GM19351 (cell line): ENCODE results near the gene MFF.
"Not testable (repeated sequence)": the region's sequence is repeated elsewhere in the genome, so short reads cannot be mapped to it uniquely, and the experiment has no call there.

Experiments
- ATAC-seq: cut with Tn5 transposase; IDR thresholded peaks from one replicate; pipeline ENCODE4 v1.9.1; 2021; ENCODE audit warnings: mild to moderate bottlenecking, moderate library complexity; ENCODE audit not compliant: unreplicated experiment

The MFF gene

DNA sequence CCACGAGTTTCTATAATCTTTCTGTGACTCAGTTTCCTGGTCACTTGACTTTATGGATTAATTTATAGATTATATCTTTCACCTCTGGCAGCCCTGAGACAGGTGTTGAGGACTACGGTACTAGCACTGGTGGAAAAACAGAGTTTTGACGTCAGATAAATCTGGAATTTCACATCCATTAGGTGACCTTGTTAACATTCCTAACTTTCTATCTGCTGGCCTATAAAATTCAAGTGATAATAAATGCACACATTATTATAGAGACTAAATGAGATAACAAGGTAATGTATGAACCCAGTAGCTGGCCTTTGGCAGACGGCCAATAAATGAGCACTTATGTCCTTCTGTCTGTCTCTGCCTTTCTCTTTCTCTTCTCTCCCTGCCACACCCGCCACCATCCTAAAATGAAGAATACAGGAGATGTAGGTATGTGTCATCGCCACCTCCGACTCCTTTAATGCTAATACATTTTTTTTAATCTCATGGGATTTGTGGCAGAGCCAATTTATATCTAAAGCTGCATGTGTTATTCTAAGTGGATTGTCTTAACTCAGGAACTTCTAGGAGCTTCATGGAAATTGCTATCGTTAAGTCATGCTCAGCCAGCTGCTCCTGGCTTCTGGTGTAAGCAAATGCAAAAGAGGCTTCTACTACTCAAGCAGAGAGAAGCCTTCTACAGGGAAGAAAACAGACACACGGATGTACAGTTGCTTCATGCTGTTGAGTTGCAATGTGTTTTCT lies 51.8 kb downstream of the MFF start:
- ATAC-seq, result no peak

- ATAC-seq, result no peak
These were observed 52.7 kb downstream of the MFF start for GRCh38 chr2:227377467-227378351.

DNA sequence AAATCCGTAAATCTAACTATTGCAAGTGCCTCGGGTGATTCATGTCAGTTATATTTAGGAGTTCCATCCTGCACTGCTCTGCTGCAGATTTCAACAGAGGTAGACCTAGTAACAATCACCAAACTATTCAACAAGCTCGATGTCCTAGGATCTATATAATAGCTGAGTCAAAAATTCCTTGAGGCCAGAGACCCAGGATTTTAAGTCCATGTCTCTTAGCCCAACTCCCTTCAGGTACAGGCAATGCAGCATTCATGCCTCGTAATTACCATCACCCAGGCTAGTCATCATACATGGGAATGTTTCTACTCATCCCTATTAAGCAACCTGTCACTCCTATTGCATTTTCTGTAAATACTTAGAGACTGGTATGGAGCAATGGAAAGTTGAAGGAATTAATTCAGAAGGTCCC lies 53.3 kb downstream of the MFF start:
- no peak for ATAC-seq

DNA sequence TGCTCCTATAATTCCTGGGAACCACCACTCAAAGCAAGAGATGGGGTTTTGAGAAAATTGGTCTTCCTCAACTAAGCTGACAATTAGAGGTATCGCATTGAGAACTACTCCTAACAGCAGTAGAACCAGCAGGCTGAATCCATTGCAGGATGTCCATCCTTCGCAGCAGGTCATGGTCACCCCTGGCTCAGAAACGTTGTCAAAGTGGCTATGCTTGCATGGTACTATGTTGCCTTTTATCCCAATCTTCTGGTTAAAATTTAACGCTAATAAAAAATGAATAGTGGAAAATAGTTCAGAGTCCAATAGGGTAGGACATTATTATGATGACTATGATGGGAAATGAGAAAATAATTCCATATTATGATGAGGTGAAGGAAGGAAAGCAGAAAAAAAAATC lies 54.0 kb downstream of the MFF start, which contains the start of gene TM4SF20:
TM4SF20 (minus strand) TSS at position 212 of the 400 bp plus-strand sequence; CDS start at position 174, 38 bp downstream.
- ATAC-seq, result no peak

DNA sequence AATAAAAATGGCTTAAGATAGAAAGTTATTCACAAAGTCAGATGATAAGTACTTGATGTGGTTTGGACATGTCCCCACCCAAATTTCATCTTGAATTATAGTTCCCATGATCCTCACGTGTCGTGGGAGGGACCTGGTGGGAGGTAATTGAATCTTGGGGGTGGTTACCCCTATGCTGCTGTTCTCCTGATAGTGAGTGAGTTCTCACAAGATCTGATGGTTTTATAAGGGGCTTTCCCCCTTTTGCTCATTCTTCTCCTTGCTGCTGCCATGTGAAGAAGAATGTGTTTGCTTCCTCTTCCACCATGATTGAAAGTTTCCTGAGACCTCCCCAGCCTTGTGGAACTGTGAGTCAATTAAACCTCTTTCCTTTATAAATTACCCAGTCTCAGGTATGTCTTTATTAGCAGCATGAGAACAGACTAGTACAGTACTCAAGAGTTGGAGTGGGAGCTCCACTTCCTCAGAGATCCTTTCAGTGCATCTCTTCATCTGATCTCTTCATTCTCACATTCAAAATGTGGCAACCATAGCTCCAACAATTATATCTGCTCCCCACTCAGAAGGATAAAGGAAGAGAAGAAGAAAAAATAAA lies 57.3 kb downstream of the MFF start:
- not testable (repeated sequence) for ATAC-seq

GRCh38 chr2:227383686-227384085 lies 58.6 kb downstream of the MFF start:
- no peak for ATAC-seq

DNA sequence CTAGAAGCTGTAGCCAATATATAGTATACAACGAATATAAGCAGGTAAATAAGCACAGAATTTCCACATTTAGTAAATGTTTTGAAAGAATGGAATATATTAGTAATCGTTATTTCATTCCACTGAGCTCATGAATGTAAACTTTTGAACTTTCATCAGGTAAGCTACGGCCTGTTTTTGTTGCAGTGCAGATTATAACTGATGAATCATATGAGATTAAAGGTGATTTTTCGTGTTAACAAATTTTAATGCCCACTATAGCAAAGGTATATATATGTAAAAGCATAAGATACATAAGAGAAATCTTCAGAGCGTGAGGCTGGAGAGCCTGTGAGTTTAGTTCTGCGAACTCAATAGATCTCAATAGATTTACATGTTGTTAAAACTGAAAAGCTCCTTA lies 61.6 kb downstream of the MFF start:
- no peak for ATAC-seq

GRCh38 chr2:227387583-227387982 lies 62.5 kb downstream of the MFF start, which contains the start of gene SCYGR1:
TSS of gene SCYGR1 (minus strand) at chr2:227387949. CDS start at chr2:227387949, 0 bp downstream.
- not testable (repeated sequence) for ATAC-seq

DNA sequence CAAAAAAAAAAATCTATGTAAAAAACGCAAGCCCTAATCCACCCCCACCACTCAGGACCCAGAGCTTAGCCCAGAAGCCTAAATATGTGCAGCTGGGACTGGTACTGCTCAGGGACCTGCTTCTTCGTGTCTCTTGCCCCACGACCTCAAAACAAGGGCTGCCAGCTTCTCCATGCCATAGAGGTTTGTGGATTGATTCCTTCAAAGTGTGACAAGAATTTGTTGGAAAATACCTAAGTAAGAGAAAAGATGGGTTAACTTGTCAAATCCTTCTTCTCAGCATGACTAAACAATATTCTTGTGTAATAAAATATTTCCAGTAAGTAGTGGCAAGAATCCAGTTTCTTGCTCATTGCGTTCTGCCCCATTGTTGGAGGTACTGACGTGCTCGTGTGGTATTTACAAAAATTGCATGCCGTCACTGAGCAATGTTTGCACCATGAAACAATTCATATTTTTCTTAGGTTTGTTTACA lies 63.5 kb downstream of the MFF start:
- ATAC-seq, result no peak

DNA sequence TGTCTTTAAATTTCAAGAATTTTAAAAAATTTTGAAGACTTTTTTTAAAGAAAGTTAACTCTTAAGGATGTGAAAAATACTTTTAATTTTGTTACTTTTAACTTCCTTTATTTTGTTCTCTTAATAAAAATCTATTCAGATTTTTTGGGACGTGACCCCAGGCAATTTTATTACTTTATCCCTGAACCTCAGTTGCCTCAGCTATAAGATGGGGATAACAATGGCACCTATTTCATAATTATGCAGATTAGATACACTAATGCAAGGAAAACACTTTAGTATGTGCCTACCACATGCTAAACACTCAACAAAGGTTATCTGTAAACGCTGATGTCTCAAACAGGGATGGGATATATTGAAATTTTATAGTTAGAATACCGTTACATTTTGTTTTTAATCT lies 64.2 kb downstream of the MFF start:
- no peak for ATAC-seq

DNA sequence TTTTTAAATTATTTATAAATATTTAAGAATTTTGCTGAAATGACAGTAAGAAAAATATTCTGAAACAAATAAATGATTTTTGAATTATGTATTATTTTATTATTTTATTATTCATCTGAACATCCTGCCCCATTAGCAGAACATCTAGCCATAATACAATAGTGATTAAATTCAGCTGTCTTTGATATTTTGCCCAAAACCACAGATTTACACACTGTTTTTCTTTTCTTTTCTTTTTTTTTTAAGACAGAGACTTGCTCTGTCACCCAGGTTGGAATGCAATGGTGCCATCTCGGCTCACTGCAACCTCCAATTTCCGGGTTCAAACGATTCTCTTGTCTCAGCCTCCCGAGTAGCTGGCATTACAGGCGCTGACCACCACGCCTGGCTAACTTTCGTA lies 64.6 kb downstream of the MFF start:
- ATAC-seq, result no peak

DNA sequence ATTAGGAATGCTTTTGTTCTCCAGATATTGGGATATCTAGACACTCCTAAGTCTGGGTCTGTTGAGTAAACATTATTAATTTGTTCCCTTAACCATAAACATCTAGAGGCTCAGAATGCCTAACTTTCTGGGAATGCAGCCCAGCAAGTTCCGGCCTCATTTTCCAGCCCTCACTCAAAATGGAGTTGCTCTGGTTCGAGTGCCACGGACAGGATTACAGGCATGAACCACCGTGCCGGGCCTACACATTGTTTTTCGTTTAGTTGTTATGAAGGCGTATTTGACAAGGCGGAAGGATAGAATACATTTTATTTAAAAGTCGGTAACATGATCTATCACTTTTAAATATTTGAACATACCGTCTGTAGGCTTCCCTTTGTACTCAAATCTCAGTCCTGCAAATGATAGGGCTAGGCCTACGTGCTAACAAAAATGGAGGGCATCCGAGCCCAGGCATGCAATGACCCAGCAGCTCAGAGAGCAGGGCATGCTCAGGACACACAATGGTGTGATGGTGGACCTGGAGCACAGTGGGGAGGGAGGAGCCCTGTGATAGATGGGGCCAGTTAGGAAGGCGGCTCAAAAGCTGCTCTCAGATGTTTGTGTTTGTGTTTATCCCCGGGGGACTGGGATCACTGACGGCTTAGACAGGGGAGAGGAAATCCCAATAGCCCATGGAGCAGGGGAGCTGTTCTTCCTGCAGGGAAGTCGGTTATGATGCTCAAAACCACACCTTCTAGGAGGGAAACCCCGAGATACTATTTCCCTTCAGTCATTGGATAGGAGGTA lies 65.6 kb downstream of the MFF start:
- ATAC-seq, result no peak

DNA sequence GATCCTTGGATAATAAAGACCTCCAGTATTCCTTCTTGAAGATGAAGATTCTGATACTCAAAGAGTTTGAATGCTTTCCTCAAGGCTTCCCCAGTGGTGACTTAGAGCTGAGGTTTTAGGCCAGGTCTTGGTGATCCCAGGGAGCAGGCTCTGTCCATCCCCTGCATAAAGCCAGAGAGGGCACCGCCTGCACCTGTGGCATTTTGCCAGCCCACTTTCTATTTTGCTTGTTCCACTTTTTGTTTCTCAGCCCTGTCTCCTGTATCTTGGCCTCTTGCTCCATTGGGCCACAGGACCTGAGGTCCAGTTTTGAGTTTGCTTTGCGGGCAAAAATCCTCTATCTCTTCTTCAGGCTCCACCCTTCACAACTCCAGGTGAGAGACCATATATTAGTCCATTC lies 69.3 kb downstream of the MFF start:
- no peak for ATAC-seq

DNA sequence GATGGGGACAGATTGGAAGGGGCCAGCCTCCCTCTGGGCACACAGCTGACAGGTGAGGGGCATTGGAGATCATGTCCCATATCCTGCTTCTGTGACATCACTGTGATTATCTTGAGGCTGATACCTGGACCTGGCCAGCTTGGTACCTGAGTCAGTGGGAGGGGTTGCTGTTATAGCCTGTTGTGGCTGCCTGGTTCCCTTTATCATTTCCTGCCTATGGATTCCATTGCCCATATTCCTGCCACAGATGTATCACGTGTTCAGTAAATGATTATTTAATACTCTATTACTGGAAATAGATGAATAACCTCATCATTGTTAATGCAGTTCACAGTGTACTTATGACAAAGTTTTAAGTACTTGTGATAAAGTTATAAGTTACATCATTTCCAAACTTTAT lies 70.5 kb downstream of the MFF start:
- no peak for ATAC-seq

- no peak for ATAC-seq
These were observed 72.5 kb downstream of the MFF start for GRCh38 chr2:227397562-227397961.

DNA sequence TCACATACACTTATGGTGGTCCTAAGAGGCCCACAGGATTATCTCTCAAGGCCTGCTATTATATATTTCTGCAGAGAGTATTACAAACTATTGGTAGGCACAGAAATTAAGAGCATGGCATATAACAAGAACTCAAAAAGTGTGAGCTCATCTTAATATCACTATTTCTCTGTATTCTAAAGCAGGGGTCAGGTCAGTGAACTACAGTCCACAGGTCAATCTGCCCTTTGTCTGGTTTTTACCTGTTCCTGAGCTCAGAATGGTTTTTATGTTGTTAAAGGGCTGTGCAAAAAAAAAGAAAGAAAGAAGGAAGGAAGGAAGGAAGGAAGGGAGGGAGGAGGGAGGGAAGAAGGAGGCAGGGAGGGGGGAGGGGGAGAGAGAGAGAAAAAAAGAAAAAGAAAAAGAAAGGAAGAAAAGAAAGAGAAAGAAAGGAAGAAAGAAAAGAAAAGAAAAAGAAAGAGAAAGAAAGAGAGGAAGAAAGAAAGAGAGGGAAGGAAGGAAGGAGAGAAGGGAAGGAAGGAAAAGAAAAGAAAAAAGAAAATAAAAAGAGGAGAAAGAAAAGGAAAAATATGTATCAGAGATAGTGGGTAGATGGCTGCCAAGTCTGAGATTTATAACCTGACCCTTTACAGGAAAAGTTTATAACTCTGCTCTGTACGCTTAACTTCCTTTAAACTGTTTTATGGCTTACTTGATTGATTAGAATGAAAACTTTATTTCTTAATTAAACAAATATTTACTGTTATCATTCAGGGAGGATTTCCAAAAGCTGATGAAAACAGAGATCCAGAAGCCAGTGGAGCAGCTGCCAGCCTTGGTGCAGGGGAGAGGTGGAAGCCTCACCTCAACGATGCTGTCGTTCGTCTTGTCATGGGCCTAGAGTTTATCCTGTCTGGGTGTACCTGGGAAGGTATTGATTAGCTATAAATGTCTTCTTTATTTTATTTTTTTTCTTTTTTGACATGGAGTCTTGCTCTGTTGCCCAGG lies 73.9 kb downstream of the MFF start:
- ATAC-seq, result no peak

GRCh38 chr2:227401550-227401949 lies 76.5 kb downstream of the MFF start:
- ATAC-seq, result no peak

- no peak for ATAC-seq
These were observed 77.3 kb downstream of the MFF start for GRCh38 chr2:227402321-227402720.

GRCh38 chr2:227402959-227403358 lies 77.9 kb downstream of the MFF start:
- ATAC-seq, result no peak
